ENCODE measurements around the gene ANGPTL2. TPM values are rescaled to one million over a fixed set of nuclear protein-coding genes. Genes with fewer than 3 reads are reported as not detected.

The ANGPTL2 gene
- total and polyA plus RNA-seq, 9 of the 15 experiments (the other 6 are each of a cell fraction or from before 2014, with no cell fraction given), result not detected

DNA sequence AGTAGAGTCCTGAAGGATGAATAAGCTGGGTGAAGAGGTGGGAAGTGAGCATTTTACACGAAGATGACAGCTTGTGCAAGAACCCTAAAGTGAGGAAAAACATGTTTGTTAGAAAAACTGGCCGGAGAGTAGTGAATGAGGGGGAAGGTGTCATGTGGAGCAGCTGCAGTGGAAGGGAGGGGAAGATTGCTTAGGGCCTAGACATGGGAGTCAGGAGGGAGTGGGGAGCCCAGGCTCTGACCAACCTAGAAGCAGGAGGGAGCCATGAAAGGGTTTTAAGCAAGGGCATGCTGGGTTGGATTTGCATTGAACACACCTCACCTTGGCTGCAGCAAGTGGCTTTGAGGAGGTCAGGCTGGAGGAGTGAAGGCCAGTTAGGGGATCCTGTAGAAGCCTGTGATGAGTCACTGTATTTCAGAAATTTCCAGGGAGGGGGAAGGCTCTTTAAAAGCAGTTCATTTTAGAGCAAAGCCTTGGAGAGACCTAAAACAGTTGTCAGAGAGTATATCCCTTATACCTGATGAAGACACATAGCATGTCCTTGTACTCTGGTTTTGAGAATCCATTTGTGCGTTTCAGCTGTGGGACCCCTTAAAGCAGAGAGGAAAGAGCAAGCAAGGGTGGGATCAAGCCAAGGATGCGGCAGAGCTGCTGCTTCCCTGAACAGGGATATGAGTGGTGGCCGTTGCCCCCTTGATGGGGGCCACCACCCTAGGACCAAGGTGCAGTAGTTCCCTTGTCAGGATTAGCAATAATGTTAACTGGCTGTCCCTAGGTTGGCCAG, 45.4 kb downstream of the ANGPTL2 start:
- no TSS peak for BruUV-seq (replicated peaks)
- ChIA-PET POLR2A (interaction anchor here (0.6 to 1.4 kb wide), 4 partner anchors 8 to 1552 kb away, joined by 3 to 7 read pairs (median 4); no protein-coding TSS in a partner anchor), CTCF (ENCODE audit: low intra/inter-chr PET ratio) (no interaction called here)
- 2% methylated on average over 5 of the region's 5 CpGs for WGBS (ENCODE audit: insufficient coverage, low coverage, missing lambda C conversion rate)
- no peak overlapping the region for H2AFZ ChIP-seq (ENCODE audit: low read depth, low read length)
- H3K79me2 ChIP-seq (ENCODE audit: control insufficient read depth, insufficient read depth, low read length), result no peaks in the 10 kb centered on the region
- DNase-seq (ENCODE audit: extremely low read depth in 1 of 4, low spot score in 3 of 4) (no peak), ATAC-seq (no peak), FAIRE-seq (no peak)
- no peaks in the 10 kb centered on the region for H3K4me1 ChIP-seq (replicated peaks in 1 of 2; ENCODE audit: control insufficient read depth in 2 of 2, insufficient read depth in 2 of 2, low read length in 2 of 2)
- H3K9me3 ChIP-seq (replicated peaks; ENCODE audit: control insufficient read depth, insufficient read depth, low read depth, low read length), result no peaks in the 10 kb centered on the region
- H3K4me3 ChIP-seq, result no peak overlapping the region
- intact Hi-C loops (cut with micrococcal nuclease) (no loop called here), in situ Hi-C loops (cut with MboI) (no loop called here)
- peaks cover 0 to 30% of the 10 kb centered on the region in 2 experiments; a peak in 3 of 5 replicates for H3K27me3 ChIP-seq (ENCODE audit: control insufficient read depth in 2 of 2, insufficient read depth in 2 of 2, low read length in 2 of 2)
- TF ChIP-seq, protein P1, sequence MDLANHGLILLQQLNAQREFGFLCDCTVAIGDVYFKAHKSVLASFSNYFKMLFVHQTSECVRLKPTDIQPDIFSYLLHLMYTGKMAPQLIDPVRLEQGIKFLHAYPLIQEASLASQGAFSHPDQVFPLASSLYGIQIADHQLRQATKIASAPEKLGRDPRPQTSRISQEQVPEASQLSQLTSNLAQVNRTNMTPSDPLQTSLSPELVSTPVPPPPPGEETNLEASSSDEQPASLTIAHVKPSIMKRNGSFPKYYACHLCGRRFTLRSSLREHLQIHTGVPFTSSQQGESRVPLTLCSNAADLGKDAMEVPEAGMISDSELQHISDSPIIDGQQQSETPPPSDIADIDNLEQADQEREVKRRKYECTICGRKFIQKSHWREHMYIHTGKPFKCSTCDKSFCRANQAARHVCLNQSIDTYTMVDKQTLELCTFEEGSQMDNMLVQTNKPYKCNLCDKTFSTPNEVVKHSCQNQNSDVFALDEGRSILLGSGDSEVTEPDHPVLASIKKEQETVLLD (IDR thresholded peaks at IDR 0.05), result no peak
- H3K4me2 ChIP-seq (ENCODE audit: insufficient read depth, low read length), result no peak overlapping the region
- H3K9me1 ChIP-seq (ENCODE audit: control insufficient read depth, insufficient read depth, low read length), result peaks cover 3% of the 10 kb centered on the region
- no peak overlapping the region for H3K27ac ChIP-seq (ENCODE audit: extremely low read depth, low read depth, low read length)
- H3K36me3 ChIP-seq (ENCODE audit: control insufficient read depth, insufficient read depth, low read length), result no peaks in the 10 kb centered on the region
- H4K20me1 ChIP-seq (replicated peaks; ENCODE audit: control insufficient read depth, insufficient read depth, low read length), result no peaks in the 10 kb centered on the region
- H3K9ac ChIP-seq (ENCODE audit: insufficient read depth in 1 of 2, low read depth in 2 of 2, low read length in 2 of 2), result no peak overlapping the region

All from K562 (cell line).